Right ventricle myocardium superior (tissue), 1 donor: ENCODE measurements around the gene PIGV. TPM values are rescaled to one million over a fixed set of nuclear protein-coding genes. Genes with fewer than 3 reads are reported as not detected.

Source experiments
- ATAC-seq: fragments of 200-7000 bp; cut with Tn5 transposase; one replicate; pipeline ENCODE4 v1.9.1; 2020; ENCODE audit warnings: mild to moderate bottlenecking; ENCODE audit not compliant: poor library complexity
- DNase-seq: peaks from one replicate; pipeline ENCODE4 v3.0.0-alpha.2; 2020
- intact Hi-C: fragments of 100-400 bp; cut with DNase I; formaldehyde crosslinking; loops from one replicate; pipeline ENCODE4 v1.11.2; 2022
- long read RNA-seq: library from polyadenylated mRNA; unstranded; transcript quantifications from one replicate; pipeline ENCODE4 v2.0.0, GENCODE V29; 2021
- total RNA-seq: library from RNA; stranded (reverse); fragmentation: NEBNext Ultra II Directional; extraction: Animal tissue kit (Norgen Biotek cat#: 25700); gene quantifications from one replicate; pipeline ENCODE4 v1.2.1, GENCODE V29; 2021
- donor health status: DM: no; HTN: yes; CAD: no; lungs with severe emphysema.

Gene PIGV
- total RNA-seq = 5.5 TPM
- long read RNA-seq, partial matches to known transcripts = 2 of 18 reads
- long read RNA-seq, other reads (novel, unspliced or antisense) = 10 of 18 reads

DNA sequence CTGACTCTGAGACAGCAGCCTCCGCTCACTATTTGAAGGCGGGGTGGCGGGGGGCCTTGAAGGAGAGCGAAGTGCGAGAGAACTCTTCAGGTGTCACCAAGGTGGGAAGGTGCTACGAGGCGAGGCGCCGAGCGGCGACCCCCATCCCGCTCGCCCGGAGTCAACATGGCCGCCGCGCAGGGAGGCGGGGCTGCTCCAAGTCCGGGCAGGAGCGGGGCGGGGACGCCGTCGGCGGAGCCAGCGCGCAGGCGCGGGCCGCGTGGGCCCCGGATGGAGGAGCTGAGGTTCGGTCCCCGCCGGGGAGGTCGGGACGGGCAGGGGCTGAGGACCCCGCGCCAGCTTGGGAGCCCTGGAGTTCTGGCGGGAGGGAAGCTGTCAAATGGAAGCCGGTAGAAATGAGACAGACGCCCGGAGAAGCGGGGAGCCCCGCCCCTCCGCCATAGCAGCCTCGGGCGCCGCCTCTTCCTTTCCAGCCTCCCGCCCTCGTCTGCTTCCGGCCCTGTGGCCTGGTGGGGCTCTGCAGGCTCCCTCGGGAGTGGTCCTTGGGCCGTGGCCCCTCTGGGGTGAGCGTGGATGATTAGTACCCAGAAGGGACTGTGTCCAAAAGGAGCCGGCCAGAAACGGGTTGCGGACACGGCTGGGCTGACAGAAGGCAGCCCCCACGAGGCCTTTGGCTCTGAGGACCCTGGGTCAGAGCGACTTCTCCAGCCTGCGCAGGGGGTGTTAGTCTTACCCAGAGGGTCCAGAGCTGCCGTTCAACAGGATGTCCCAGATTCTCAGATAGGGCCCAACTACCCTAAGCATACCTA lies at the start of gene PIGV:
Gene PIGV, plus strand, starts transcription at position 245 of the 809 bp plus-strand sequence. CDS start 2,866 bp downstream, outside the sequence.
- ATAC-seq (peak; percentile 91), DNase-seq (peak; percentile 94)
- intact Hi-C loops = loop anchor here (2.0 kb wide), 1 partner anchor 93 kb away; no protein-coding TSS in a partner anchor

DNA sequence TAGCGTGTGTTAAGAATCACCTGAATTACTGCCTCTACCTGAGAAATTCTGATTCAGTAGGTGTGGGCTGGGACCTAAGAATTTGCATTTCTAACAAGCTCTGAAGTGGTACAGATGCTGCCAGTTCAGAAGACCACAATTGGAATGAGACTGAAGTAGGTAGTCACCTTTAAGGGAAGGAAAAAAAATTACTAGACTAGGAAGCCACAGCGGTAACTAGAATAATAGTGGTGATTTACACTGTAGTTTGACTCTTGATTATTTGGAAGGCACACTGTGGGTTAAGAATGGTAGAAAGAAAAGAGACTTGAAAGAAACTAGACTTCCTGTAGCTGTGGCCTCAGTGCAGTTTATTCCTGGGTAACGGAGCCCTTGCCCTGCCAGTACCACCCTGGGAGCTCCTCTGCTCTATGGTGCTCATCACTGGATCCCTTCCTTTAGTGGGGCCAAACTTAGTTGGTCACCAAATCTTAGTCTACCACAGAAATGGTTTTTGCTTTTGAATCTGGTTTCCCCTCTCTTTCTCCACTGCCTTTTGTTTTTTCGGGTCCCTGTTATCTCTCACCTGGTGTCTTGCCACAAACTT lies 48.3 kb upstream of the PIGV start:
- no peak for ATAC-seq
- no peak for DNase-seq
- intact Hi-C loops = no loop called here

DNA sequence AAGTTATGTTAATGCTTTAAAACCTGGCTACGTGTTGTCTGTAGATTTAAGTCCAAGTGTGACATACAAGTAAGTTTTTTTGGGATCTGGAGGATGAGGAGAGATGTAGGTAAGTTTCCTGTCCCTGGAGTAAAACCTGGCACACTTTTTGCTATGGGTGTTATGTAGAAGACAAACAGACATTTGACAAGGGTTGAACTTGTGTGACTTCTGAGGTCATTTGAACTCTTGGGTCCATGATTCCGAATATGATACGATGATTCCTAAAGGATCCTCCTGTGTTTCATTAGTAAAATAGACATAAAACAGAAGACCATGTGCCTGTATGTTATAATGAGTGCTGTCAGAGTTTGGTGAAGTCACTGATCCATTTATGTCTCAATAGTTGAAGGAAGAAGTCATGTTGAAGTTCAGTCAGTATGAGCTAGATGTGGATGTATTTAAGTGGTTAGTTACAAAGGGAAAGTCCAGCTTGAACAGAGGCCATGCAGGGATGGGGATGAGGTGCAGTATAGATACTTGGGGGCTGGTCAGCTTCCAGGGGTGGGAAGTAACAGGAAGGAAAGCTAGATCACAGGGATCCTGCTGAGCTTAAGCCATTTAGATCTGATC lies 47.6 kb upstream of the PIGV start:
- intact Hi-C loops = no loop called here
- ATAC-seq (no peak), DNase-seq (no peak)

- ATAC-seq (no peak), DNase-seq (no peak)
- intact Hi-C loops = no loop called here
These were observed 46.8 kb upstream of the PIGV start for GRCh38 chr1:26740952-26741351.

DNA sequence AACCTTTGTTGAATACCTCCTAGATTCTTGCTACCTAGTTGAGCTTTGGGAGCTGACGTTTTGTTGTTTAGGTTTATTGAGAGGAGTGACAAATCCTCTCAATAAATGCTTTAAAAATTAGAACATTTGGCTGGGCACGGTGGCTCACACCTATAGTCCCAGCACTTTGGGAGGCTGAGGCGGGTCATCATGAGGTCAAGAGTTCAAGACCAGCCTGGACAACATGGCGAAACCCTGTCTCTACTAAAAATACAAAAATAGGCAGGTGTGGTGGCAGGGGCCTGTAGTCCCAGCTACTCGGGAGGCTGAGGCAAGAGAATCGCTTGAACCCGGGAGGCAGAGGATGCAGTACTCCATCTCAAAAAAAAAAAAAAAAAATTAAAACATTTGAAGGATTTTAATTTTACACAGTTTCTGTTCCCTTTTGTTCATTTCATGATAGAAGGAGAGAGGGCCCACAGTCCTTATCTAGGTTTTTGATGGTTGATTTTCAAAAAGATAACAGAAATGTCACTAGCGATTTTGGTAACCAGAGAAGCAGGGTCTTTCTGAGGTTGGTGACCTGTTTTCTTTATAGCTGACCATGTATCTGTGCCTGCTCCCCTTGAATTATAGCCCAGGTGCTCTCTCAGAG lies 44.2 kb upstream of the PIGV start:
- DNase-seq (no peak), ATAC-seq (no peak)
- intact Hi-C loops = no loop called here

- DNase-seq = peak; percentile 82
- intact Hi-C loops = no loop called here
- peak; percentile 93 for ATAC-seq
These were observed 43.4 kb upstream of the PIGV start for GRCh38 chr1:26744075-26744959.

- ATAC-seq (no peak), DNase-seq (no peak)
- intact Hi-C loops = no loop called here
These were observed 42.6 kb upstream of the PIGV start for GRCh38 chr1:26745191-26745590.

DNA sequence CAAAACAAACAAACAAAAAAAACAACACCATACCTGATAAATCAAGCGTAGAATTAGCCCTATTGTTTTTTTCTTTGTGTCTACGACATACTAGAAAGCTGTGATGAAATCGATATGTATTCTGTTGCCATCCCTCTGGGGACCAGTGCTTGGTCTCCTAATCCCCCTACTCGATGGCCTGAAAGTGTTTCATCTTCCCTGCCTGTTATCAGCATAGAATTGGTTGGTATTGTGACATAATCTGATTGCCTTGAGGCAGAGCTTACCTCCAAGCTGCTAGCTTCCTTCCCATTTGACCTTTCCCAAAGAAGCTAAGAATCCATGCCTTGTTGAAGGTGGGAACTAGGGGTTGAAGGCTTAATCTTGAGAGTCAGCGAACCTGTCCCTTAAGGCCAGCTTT lies 40.7 kb upstream of the PIGV start:
- no peak for ATAC-seq
- no peak for DNase-seq
- intact Hi-C loops = no loop called here

- ATAC-seq (no peak), DNase-seq (no peak)
- intact Hi-C loops = no loop called here
These were observed 39.4 kb upstream of the PIGV start for GRCh38 chr1:26748351-26748750.

DNA sequence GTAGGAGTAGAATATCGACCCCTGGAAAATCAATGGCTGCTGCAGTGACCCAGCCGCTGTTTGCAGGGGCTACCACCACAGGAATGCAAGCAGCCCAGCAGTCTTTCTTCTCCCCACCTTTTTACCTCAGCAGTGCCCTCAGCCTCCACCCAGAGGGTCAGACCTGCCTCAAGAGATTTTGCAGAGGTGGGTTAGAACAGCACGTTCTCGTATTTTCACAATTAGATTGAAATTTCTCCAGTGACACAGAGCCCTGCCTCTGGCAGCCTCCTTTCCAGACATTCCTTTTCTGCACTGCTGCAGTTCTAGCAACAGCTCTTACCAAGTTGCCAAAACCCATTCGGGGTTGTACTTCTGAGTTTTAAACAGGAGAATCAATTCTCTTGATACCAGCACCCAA lies 38.3 kb upstream of the PIGV start:
- no peak for ATAC-seq
- intact Hi-C loops = no loop called here

DNA sequence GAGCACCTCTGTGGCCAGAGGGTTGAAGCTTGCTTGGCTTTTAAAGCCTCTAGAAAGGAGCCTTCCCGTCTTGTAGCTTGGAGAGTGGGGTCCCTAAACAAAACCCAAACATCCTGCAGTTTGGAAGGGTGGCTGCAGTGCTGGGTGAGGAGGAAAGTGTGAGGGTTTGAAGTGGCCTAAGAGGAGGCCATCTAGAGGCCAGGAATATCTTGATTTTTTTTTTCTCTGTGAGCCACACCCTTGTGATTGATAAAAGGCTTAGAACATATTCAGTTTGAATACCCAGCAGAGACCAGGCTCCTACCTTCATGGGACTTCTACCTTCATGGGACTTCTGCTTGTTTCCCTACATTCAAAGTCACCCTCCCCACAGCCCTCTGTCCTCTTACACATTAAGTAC lies 37.3 kb upstream of the PIGV start:
- DNase-seq = no peak
- ATAC-seq = no peak
- intact Hi-C loops = loop anchor here (5.0 kb wide), 1 partner anchor 53 kb away; the partner anchor contains the start of gene ARID1A

More for the DNA sequence above, 38.3 kb upstream of the PIGV start:
- DNase-seq = no peak

DNA sequence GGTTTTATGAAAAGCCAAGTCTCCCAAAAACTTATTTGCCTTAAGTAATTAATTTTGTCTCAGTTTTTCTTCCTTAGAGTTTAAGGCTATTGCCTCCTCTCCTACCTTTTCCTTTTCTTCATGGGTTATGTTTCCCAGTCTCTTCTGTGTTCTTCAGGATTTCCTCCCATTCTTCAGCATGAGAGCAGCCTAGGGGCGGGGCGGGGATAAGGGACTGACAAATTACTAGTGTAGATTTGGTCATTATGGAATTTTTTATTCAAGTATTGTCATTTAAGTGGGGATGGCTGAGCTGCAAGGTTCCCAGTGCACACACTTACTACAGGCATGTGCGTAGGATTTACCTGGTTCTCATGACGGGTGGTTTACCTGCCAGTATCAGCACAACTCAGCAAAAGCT lies 35.2 kb upstream of the PIGV start:
- ATAC-seq (no peak), DNase-seq (peak; percentile 54)
- intact Hi-C loops = loop anchor here (5.0 kb wide), 1 partner anchor 55 kb away; the partner anchor contains the start of gene ARID1A

DNA sequence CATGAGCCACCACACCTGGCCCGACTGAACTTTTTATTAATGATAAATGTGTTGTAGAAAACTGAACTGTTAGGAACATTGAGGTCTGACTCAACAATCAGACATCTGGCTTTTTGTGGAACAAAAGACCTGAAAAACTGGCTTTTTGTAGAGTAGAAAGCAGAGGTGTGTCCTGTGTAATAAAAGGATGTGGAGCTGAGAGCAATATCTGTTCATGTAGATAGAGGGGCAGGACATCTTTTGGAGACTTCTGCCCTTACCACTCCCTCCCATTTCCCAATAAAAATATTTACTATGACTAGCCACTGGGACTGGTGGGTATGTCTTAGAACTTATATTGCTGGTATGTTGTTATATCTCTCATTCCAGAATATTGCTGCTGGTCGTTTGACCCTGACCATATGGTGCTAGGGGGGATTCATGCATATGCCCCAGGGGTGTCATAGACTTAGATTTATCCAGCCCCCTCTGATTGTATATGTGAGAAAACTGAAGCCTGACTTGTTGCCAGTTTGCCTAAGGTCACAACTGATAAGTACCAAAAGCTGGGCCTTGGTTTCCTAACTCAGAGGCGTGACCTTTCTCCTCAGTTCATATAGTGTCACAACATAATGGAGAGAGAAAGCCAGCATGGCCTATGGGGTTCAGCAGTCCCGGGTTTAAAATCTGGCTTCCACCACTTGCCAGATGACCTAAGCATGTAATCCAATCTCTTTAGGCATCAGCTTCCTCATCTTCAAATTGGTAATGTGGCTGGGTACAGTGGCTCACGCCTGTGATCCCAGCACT lies 33.5 kb upstream of the PIGV start:
- no peak for DNase-seq
- intact Hi-C loops = loop anchor here (5.0 kb wide), 1 partner anchor 57 kb away; the partner anchor contains the start of gene ARID1A
- no peak for ATAC-seq

DNA sequence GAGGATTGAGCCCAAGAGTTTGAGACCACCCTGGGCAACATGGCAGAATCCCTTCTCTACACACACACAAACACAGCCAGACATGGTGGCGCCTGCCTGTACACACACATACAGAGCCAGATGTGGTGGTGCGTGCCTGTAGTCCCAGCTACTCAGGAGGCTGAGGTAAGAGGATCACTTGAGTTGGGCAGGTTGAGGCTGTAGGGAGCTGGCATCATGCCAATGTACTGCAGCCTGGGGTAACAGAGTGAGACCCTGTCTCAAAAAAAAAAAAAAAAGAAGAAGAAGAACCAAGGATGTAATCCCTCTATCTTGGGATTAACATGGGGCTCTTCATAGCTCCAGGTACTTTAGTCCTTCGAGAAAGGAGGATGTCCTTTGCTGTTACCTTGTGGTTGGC lies 29.4 kb upstream of the PIGV start:
- ATAC-seq (no peak), DNase-seq (no peak)
- intact Hi-C loops = no loop called here

- intact Hi-C loops = no loop called here
These were observed 28.2 kb upstream of the PIGV start for GRCh38 chr1:26759531-26759930.

DNA sequence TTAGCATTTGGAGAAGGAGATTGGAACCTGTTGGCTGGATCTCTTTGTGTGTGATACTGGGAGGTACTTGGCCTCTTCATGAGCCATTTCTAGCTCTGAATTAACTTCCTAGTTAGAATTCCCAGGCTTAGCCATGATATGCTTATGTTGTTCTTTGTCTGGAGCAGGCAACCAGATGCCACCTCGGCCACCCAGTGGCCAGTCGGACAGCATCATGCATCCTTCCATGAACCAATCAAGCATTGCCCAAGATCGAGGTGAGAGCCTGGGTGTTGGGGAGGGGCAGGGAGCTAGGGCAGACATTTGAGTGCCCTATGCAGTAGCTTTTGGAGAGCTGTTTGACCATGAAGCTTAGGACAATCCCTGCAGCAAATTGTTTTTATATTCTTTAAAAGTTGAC lies 26.5 kb upstream of the PIGV start:
- no peak for DNase-seq
- peak; percentile 34 for ATAC-seq
- intact Hi-C loops = no loop called here

More at GRCh38 chr1:26759531-26759930, 28.2 kb upstream of the PIGV start:
- DNase-seq (no peak), ATAC-seq (no peak)

DNA sequence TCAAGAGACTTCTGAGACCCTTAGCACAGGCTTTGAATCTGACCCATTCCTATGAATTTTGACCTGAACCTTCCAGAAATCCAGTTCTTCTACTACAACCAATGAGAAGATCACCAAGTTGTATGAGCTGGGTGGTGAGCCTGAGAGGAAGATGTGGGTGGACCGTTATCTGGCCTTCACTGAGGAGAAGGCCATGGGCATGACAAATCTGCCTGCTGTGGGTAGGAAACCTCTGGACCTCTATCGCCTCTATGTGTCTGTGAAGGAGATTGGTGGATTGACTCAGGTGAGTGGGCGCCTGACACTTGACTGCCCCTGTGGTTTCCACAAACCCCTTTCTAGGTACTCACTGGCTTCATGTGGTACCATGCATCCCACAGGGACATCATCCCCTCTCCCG lies 20.0 kb upstream of the PIGV start:
- DNase-seq (no peak), ATAC-seq (no peak)
- intact Hi-C loops = no loop called here
